ENCODE data around the gene SLC6A1. TPM values are rescaled to one million over a fixed set of nuclear protein-coding genes. Genes with fewer than 3 reads are reported as not detected.
A peak's percentile ranks its signal among the peaks of the same experiment; 100 is the strongest.

SLC6A1 gene
- polyA plus RNA-seq, 1 of the 3 experiments (the other 2 are of a cell fraction): not detected

GRCh38 chr3:10988991-10989484 is 3.5 kb upstream of the SLC6A1 start:
- 36% methylated on average over 7 of the region's 7 CpGs for WGBS (ENCODE audit: low lambda C conversion rate)
- Histone ChIP-seq H2AFZ (ENCODE audit: low read depth) (no peak overlapping the region), H3K4me1 (ENCODE audit: control insufficient read depth in 1 of 2, insufficient read depth in 2 of 2, low read depth in 1 of 2, low read length in 1 of 2) (peaks cover 0 to 6% of the 10 kb centered on the region in 2 experiments; a peak in 1 of 4 replicates), H3K4me3 (ENCODE audit: low read depth in 2 of 2, low read length in 1 of 2) (no peak overlapping the region), H3K27me3 (ENCODE audit: insufficient read depth) (peaks cover 27% of the 10 kb centered on the region), H3K36me3 (replicated peaks in 1 of 2; ENCODE audit: control insufficient read depth in 1 of 2, insufficient read depth in 2 of 2, low read length in 1 of 2) (no peaks in the 10 kb centered on the region), H3K9me2 (no peaks in the 10 kb centered on the region), H3K4me2 (no peak overlapping the region), H3K9me3 (no peaks in the 10 kb centered on the region), H3K27ac (ENCODE audit: low read depth in 2 of 2, low read length in 1 of 2) (no peak overlapping the region), H4K20me1 (ENCODE audit: insufficient read depth) (no peaks in the 10 kb centered on the region), H3F3A (replicated peaks; ENCODE audit: insufficient read depth) (no peaks in the 10 kb centered on the region), H3K79me2 (ENCODE audit: insufficient read depth) (no peaks in the 10 kb centered on the region), H3K9ac (no peak overlapping the region)
- CTCF ChIA-PET: interaction anchor here (3.1 to 11.8 kb wide), 2 partner anchors 45 to 71 kb away, joined by 14 to 102 read pairs; no protein-coding TSS in a partner anchor
- POLR2A ChIA-PET: no interaction called here
- no peak for DNase-seq
- no peak for TF ChIP-seq MAX (IDR thresholded peaks at IDR 0.05; ENCODE audit: low read depth)
- TF ChIP-seq NRF1 (IDR thresholded peaks at IDR 0.05; ENCODE audit: low read depth, low read length): no peak
- TF ChIP-seq RAD21 (IDR thresholded peaks at IDR 0.05; ENCODE audit: low read length): no peak
- no peak for TF ChIP-seq IRF3 (IDR thresholded peaks at IDR 0.05; ENCODE audit: low read depth, low read length)

- TF ChIP-seq RFX5 (IDR thresholded peaks at IDR 0.05; ENCODE audit: low read length) (no peak), PBX3 (IDR thresholded peaks at IDR 0.05) (no peak), RXRA (IDR thresholded peaks at IDR 0.05; ENCODE audit: borderline replicate concordance, low read depth) (no peak), RAD21 (IDR thresholded peaks at IDR 0.05; ENCODE audit: low read length) (no peak), EP300 (IDR thresholded peaks at IDR 0.05; ENCODE audit: borderline replicate concordance in 1 of 2, low read depth in 1 of 2, low read length in 1 of 2) (no peak), REST (IDR thresholded peaks at IDR 0.05; ENCODE audit: low read depth, low read length) (no peak), ZBTB33 (IDR thresholded peaks at IDR 0.05; ENCODE audit: borderline replicate concordance, low read depth) (no peak), CHD2 (IDR thresholded peaks at IDR 0.05; ENCODE audit: low read length, partially characterized antibody) (no peak), MEF2A (IDR thresholded peaks at IDR 0.05; ENCODE audit: borderline replicate concordance, low read depth) (no peak), FOXJ3 (CRISPR knock-in tag; IDR thresholded peaks at IDR 0.05) (no peak), USF1 (IDR thresholded peaks at IDR 0.05; ENCODE audit: borderline replicate concordance, low read depth) (no peak), FOSL2 (IDR thresholded peaks at IDR 0.05; ENCODE audit: borderline replicate concordance, low read depth) (no peak), RCOR1 (IDR thresholded peaks at IDR 0.05; ENCODE audit: low read length) (no peak), NRF1 (IDR thresholded peaks at IDR 0.05; ENCODE audit: low read depth, low read length) (no peak)
- H3K79me2 ChIP-seq (ENCODE audit: insufficient read depth): no peaks in the 10 kb centered on the region
- CTCF ChIA-PET: interaction anchor here (1.2 to 5.8 kb wide), 8 partner anchors 8 to 67 kb away, joined by 3 to 32 read pairs (median 8); no protein-coding TSS in a partner anchor
- H3K27me3 ChIP-seq (ENCODE audit: insufficient read depth): peaks cover 57% of the 10 kb centered on the region
- no peak overlapping the region for H2AFZ ChIP-seq (ENCODE audit: low read depth)
- POLR2A ChIA-PET: no interaction called here
- H3K4me3 ChIP-seq (ENCODE audit: low read depth in 2 of 2, low read length in 1 of 2): peak overlapping the region in 1 of 2 experiments; percentile 31; a peak in 1 of 4 replicates
- WGBS (ENCODE audit: low lambda C conversion rate): 8% methylated on average over 17 of the region's 69 CpGs
- H4K20me1 ChIP-seq (ENCODE audit: insufficient read depth): no peaks in the 10 kb centered on the region
- no peak overlapping the region for H3K9ac ChIP-seq
- no peak overlapping the region for H3K27ac ChIP-seq (ENCODE audit: low read depth in 2 of 2, low read length in 1 of 2)
- no peak for DNase-seq
- H3F3A ChIP-seq (replicated peaks; ENCODE audit: insufficient read depth): no peaks in the 10 kb centered on the region
- H3K9me3 ChIP-seq: no peaks in the 10 kb centered on the region
- no peak overlapping the region for H3K4me2 ChIP-seq
- no peaks in the 10 kb centered on the region for H3K36me3 ChIP-seq (replicated peaks in 1 of 2; ENCODE audit: control insufficient read depth in 1 of 2, insufficient read depth in 2 of 2, low read length in 1 of 2)
- no peaks in the 10 kb centered on the region for H3K9me2 ChIP-seq
- H3K4me1 ChIP-seq (ENCODE audit: control insufficient read depth in 1 of 2, insufficient read depth in 2 of 2, low read depth in 1 of 2, low read length in 1 of 2): peaks cover 0 to 9% of the 10 kb centered on the region in 2 experiments; a peak in 1 of 4 replicates
Observed at GRCh38 chr3:10992943-10993728, 588 bp downstream of the SLC6A1 start.
